ENCODE data around the gene BABAM2. TPM values are rescaled to one million over a fixed set of nuclear protein-coding genes. Genes with fewer than 3 reads are reported as not detected.

The BABAM2 gene
- total RNA-seq, 4 donors from 2014 or later = 34.4 to 44.9 (median 38.3) TPM

- no peak for TF ChIP-seq CTCF (IDR thresholded peaks at IDR 0.05; ENCODE audit: low read depth)
Observed at GRCh38 chr2:28343184-28343942, 452.8 kb downstream of the BABAM2 start.

- no peak for TF ChIP-seq CTCF (IDR thresholded peaks at IDR 0.05; ENCODE audit: low read depth)
Observed at GRCh38 chr2:28343971-28344715, 453.6 kb downstream of the BABAM2 start.

- TF ChIP-seq CTCF (IDR thresholded peaks at IDR 0.05; ENCODE audit: low read depth) = no peak
Observed at GRCh38 chr2:28344756-28345373, 454.3 kb downstream of the BABAM2 start.

GRCh38 chr2:28345619-28346018 is 455.1 kb downstream of the BABAM2 start:
- TF ChIP-seq CTCF (IDR thresholded peaks at IDR 0.05; ENCODE audit: low read depth) = no peak

GRCh38 chr2:28346587-28346986 is 456.1 kb downstream of the BABAM2 start:
- no peak for TF ChIP-seq CTCF (IDR thresholded peaks at IDR 0.05; ENCODE audit: low read depth)

- TF ChIP-seq CTCF (IDR thresholded peaks at IDR 0.05; ENCODE audit: low read depth) = no peak
Observed at GRCh38 chr2:28347193-28347592, 456.7 kb downstream of the BABAM2 start.

- no peak for TF ChIP-seq CTCF (IDR thresholded peaks at IDR 0.05; ENCODE audit: low read depth)
Observed at GRCh38 chr2:28347596-28347995, 457.1 kb downstream of the BABAM2 start.
